ENCODE results near the gene PILRA.

- TF ChIP-seq POLR2AphosphoS5 (IDR thresholded peaks at IDR 0.05; ENCODE audit: low read depth, low read length) (no peak), YY1 (IDR thresholded peaks at IDR 0.05; ENCODE audit: low read depth, low read length) (no peak), TAF1 (IDR thresholded peaks at IDR 0.05; ENCODE audit: low read depth, low read length) (no peak), CTCF (IDR thresholded peaks at IDR 0.05; ENCODE audit: control extremely low read depth in 1 of 3, insufficient read depth in 1 of 3, low read depth in 1 of 3, low read length in 3 of 3) (no peak), USF2 (IDR thresholded peaks at IDR 0.05; ENCODE audit: low read length) (no peak), RAD21 (IDR thresholded peaks at IDR 0.05 in 1 of 2, conservative IDR thresholded peaks at IDR 0.05 in 1 of 2; ENCODE audit: low read depth in 2 of 2, low read length in 2 of 2) (no peak), TCF12 (IDR thresholded peaks at IDR 0.05; ENCODE audit: low read depth, low read length) (no peak), POLR2A (IDR thresholded peaks at IDR 0.05; ENCODE audit: control extremely low read depth in 1 of 2, low read depth in 2 of 2, low read length in 2 of 2) (no peak), EZH2 (IDR thresholded peaks at IDR 0.05; ENCODE audit: low read depth, low read length, severe bottlenecking) (no peak), RFX5 (IDR thresholded peaks at IDR 0.05; ENCODE audit: borderline replicate concordance, low read depth, low read length) (no peak), EP300 (IDR thresholded peaks at IDR 0.05; ENCODE audit: borderline replicate concordance in 1 of 2, low read depth in 2 of 2, low read length in 2 of 2) (no peak)
Measured at GRCh38 chr7:100373261-100373831, at the start of gene PILRA.
